Body of pancreas (tissue), 4 donors: ENCODE measurements around the gene OR6C3. TPM values are rescaled to one million over a fixed set of nuclear protein-coding genes. Genes with fewer than 3 reads are reported as not detected.
"Not testable (repeated sequence)": the region's sequence is repeated elsewhere in the genome, so short reads cannot be mapped to it uniquely, and the experiment has no call there.

ENCODE experiments used
- ATAC-seq: fragments of 150-250 bp; one replicate; pipeline ENCODE4 v1.9.1; 2016
- DNase-seq, 4 donors: peaks; one replicate each; pipeline ENCODE4 v3.0.0-alpha.2; 2019
- H3K27ac ChIP-seq, 4 donors: fragments of 200-600 bp; sonication (generic); 1 replicate in 3 of 4; 2 replicates in 1 of 4; pipeline versions ENCODE4 v1.5.1 to v1.6.1; 2016 to 2019; ENCODE audit warnings: mild to moderate bottlenecking in 1 of 4, mixed read lengths in 1 of 4, moderate library complexity in 1 of 4
- H3K27me3 ChIP-seq, 2 donors: fragments of 200-600 bp; sonication (generic); one replicate each; pipeline ENCODE4 v1.6.0; 2016; ENCODE audit warnings: mild to moderate bottlenecking in 1 of 2
- H3K36me3 ChIP-seq, 2 donors: fragments of 200-600 bp; sonication (generic); replicated peaks in 1 of 2; 2 replicates each; pipeline ENCODE4 v1.5.1; 2016; ENCODE audit warnings: low read depth in 2 of 2; ENCODE audit not compliant: insufficient read depth in 1 of 2
- H3K4me1 ChIP-seq: fragments of 200-600 bp; sonication (generic); one replicate; pipeline ENCODE4 v1.6.0; 2016
- H3K4me3 ChIP-seq, 2 donors: fragments of 200-600 bp; sonication (generic); 1 replicate in 1 of 2; 2 replicates in 1 of 2; pipeline ENCODE4 v1.5.1; 2016 to 2019
- H3K9me3 ChIP-seq, 3 donors: fragments of 200-600 bp; sonication (generic); 1 replicate in 2 of 3; 2 replicates in 1 of 3; pipeline ENCODE4 v1.5.1; 2016
- CTCF ChIP-seq, 7 experiments: fragments of 450-650 bp in 4 of 7; fragments of 200-600 bp in 3 of 7; sonication (generic) in 3 of 7; IDR thresholded peaks; one replicate each; pipeline ENCODE4 v1.5.1; 2016 to 2019; ENCODE audit warnings: antibody characterized with exemption in 7 of 7
- POLR2A ChIP-seq, 3 donors: fragments of 450-650 bp; IDR thresholded peaks; one replicate each; pipeline ENCODE4 v1.6.1; 2016; ENCODE audit warnings: antibody characterized with exemption in 3 of 3, mild to moderate bottlenecking in 2 of 3
- WGBS, 2 donors: methylation state at CpG; one replicate each; pipeline ENCODE4 v1.1.5; 2017; 5-methylcytosine and 5-hydroxymethylcytosine counted together
- intact Hi-C: fragments of 100-400 bp; cut with DNase I; formaldehyde crosslinking; loops from one replicate; pipeline ENCODE4 v1.15.1; 2023
- total RNA-seq, 2 donors: library from RNA; depleted of rRNA; stranded (reverse); fragments of >200 nt; gene quantifications; one replicate each; pipeline ENCODE4 v1.1.0, GENCODE V29; 2016

The OR6C3 gene
- total RNA-seq, 2 donors from 2014 or later: not detected

GRCh38 chr12:55320201-55320600 is 10.3 kb upstream of the OR6C3 start:
- Histone ChIP-seq H3K4me3 (no peak overlapping the region), H3K27ac (no peak overlapping the region), H3K9me3 (no peaks in the 10 kb centered on the region), H3K27me3 (no peaks in the 10 kb centered on the region), H3K4me1 (no peaks in the 10 kb centered on the region), H3K36me3 (no peaks in the 10 kb centered on the region)
- no peak for DNase-seq
- TF ChIP-seq CTCF (IDR thresholded peaks at IDR 0.05) (no peak), POLR2A (IDR thresholded peaks at IDR 0.05) (no peak)
- 16 to 24% methylated on average over 4 of the region's 4 CpGs for WGBS, 2 donors
- intact Hi-C loops: no loop called here
- no peak for ATAC-seq

GRCh38 chr12:55325801-55326200 is 4.7 kb upstream of the OR6C3 start:
- 89 to 92% methylated on average over 6 of the region's 6 CpGs for WGBS, 2 donors
- H3K27me3 ChIP-seq, ATAC-seq, intact Hi-C loops, H3K27ac ChIP-seq, H3K4me1 ChIP-seq, H3K36me3 ChIP-seq, H3K9me3 ChIP-seq, H3K4me3 ChIP-seq, DNase-seq: not testable (repeated sequence)

- 73 to 78% methylated on average over 10 of the region's 10 CpGs for WGBS, 2 donors
- Histone ChIP-seq H3K27ac (no peak overlapping the region), H3K4me1 (no peaks in the 10 kb centered on the region), H3K4me3 (no peak overlapping the region), H3K36me3 (no peaks in the 10 kb centered on the region), H3K27me3 (no peaks in the 10 kb centered on the region), H3K9me3 (no peaks in the 10 kb centered on the region)
- DNase-seq (no peak), ATAC-seq (no peak)
- intact Hi-C loops: no loop called here
- TF ChIP-seq CTCF (IDR thresholded peaks at IDR 0.05) (no peak), POLR2A (IDR thresholded peaks at IDR 0.05) (no peak)
Measured at GRCh38 chr12:55336002-55336401, 5.5 kb downstream of the OR6C3 start.

- H3K4me3 ChIP-seq, H3K36me3 ChIP-seq, H3K4me1 ChIP-seq, DNase-seq, H3K27me3 ChIP-seq, H3K27ac ChIP-seq, H3K9me3 ChIP-seq, intact Hi-C loops, ATAC-seq: not testable (repeated sequence)
- 48 to 56% methylated on average over 4 of the region's 4 CpGs for WGBS, 2 donors
Measured at GRCh38 chr12:55355338-55355737, 24.8 kb downstream of the OR6C3 start.

GRCh38 chr12:55362675-55363074 is 32.1 kb downstream of the OR6C3 start, which contains the start of gene OR6C75:
TSS of gene OR6C75 (plus strand) at chr12:55362975. CDS start at chr12:55365111, 2,136 bp downstream.
- no peak within 1 kb of the TSS for H3K4me3 ChIP-seq
- TF ChIP-seq CTCF (IDR thresholded peaks at IDR 0.05) (no peak), POLR2A (IDR thresholded peaks at IDR 0.05) (no peak)
- H3K9me3 ChIP-seq: no peaks in the 10 kb centered on the region
- 76 to 78% methylated on average over 4 of the region's 4 CpGs for WGBS, 2 donors
- no peaks in the 10 kb centered on the region for H3K36me3 ChIP-seq
- no peak within 1 kb of the TSS for H3K27ac ChIP-seq
- intact Hi-C loops: no loop called here
- H3K4me1 ChIP-seq: no peaks in the 10 kb centered on the region
- DNase-seq (no peak), ATAC-seq (no peak)
- no peaks in the 10 kb centered on the region for H3K27me3 ChIP-seq

GRCh38 chr12:55365086-55365485 is 34.5 kb downstream of the OR6C3 start:
- no peak overlapping the region for H3K27ac ChIP-seq
- H3K36me3 ChIP-seq: no peaks in the 10 kb centered on the region
- 65 to 74% methylated on average over 3 of the region's 3 CpGs for WGBS, 2 donors
- intact Hi-C loops: no loop called here
- DNase-seq: no peak
- H3K27me3 ChIP-seq: no peaks in the 10 kb centered on the region
- no peak for TF ChIP-seq CTCF (IDR thresholded peaks at IDR 0.05)
- TF ChIP-seq POLR2A (IDR thresholded peaks at IDR 0.05): no peak
- no peak overlapping the region for H3K4me3 ChIP-seq
- no peak for ATAC-seq
- H3K9me3 ChIP-seq: no peaks in the 10 kb centered on the region
- H3K4me1 ChIP-seq: no peaks in the 10 kb centered on the region
